Adrenal gland (tissue), 5 donors: ENCODE measurements around the gene STAU1.

Source experiments
- POLR2A ChIP-seq, 2 donors: fragments of 450-650 bp; IDR thresholded peaks; one replicate each; pipeline ENCODE4 v1.6.1; 2017; ENCODE audit warnings: antibody characterized with exemption in 2 of 2, mild to moderate bottlenecking in 2 of 2, moderate library complexity in 1 of 2
- TF ChIP-seq, protein P1 (sequence below), 6 experiments: fragments of 450-650 bp in 4 of 6; fragments of 200-600 bp in 2 of 6; sonication (generic) in 1 of 6; IDR thresholded peaks; 1 replicate in 5 of 6; 2 replicates in 1 of 6; pipeline versions ENCODE4 v1.5.1 to v1.8.0; 2016 to 2021; ENCODE audit warnings: antibody characterized with exemption in 6 of 6, mild to moderate bottlenecking in 2 of 6, moderate library complexity in 1 of 6
- donor health status: DM: no; HTN: no; CAD: no.

DNA sequence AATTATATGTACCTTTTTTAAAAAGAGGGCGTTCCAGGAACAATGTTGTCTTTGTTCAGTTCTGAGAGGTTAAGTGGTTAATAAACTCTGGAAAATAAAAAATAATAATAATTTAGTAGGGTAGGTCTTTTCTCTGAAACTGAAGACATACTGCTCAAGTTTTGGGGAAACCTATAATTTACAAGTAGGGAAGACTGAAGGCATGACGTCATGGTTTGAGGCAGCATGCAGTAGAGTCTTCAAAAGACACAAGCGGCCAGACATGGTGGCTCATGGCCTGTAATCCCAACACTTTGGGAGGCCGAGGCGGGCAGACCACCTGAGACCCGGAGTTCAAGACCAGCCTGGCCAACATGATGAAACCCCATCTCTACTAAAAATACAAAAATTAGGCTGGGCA, 14.0 kb downstream of the STAU1 start:
- TF ChIP-seq, protein P1, sequence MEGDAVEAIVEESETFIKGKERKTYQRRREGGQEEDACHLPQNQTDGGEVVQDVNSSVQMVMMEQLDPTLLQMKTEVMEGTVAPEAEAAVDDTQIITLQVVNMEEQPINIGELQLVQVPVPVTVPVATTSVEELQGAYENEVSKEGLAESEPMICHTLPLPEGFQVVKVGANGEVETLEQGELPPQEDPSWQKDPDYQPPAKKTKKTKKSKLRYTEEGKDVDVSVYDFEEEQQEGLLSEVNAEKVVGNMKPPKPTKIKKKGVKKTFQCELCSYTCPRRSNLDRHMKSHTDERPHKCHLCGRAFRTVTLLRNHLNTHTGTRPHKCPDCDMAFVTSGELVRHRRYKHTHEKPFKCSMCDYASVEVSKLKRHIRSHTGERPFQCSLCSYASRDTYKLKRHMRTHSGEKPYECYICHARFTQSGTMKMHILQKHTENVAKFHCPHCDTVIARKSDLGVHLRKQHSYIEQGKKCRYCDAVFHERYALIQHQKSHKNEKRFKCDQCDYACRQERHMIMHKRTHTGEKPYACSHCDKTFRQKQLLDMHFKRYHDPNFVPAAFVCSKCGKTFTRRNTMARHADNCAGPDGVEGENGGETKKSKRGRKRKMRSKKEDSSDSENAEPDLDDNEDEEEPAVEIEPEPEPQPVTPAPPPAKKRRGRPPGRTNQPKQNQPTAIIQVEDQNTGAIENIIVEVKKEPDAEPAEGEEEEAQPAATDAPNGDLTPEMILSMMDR (IDR thresholded peaks at IDR 0.05), result no peak
- TF ChIP-seq POLR2A (IDR thresholded peaks at IDR 0.05), result no peak
